Activated gamma-delta T cell treated with anti-CD3 and anti-CD28 coated beads, Interleukin-2, amount 50 U/mL, for 16 hours (primary cell): ENCODE data around the gene GNA12.
"Not testable (repeated sequence)": the region's sequence is repeated elsewhere in the genome, so short reads cannot be mapped to it uniquely, and the experiment has no call there.

Source experiments
- DNase-seq: peaks from one replicate; pipeline ENCODE4 v3.0.0-alpha.2; 2020; ENCODE audit warnings: low read depth

Gene GNA12

GRCh38 chr7:2711895-2712675 is 132.0 kb downstream of the GNA12 start:
- no peak for DNase-seq

DNA sequence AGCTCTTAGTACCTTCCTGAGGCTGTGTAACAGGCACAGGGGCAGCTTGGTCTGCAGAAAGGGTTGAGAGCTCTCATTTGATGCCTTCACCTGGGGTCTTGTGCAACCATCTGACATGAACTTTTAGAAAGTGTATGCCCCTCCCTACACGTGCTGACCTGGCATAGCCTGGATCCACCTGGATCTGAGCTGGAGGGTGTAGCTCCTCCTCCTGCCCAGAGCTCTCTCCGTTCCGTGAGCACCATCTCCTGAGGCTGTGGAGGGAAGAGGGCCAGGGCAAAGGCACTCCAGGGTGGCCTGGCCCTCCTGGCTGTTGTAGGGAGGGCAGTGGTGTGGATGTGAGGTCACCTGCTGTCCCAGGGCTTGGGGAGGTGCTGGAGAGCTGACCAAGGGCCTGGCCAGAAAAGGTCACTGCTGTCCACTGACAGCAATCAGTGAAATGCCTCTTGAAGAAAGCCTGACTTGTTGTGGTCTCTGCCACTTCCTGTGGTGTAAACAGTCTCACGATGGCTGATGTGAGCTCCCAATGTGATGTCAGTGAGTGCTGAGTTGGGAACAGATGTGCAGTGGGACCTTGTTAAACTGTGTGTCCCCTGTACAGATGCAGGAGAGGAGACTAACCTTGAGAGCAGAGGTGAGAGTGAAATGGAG is 133.1 kb downstream of the GNA12 start:
- DNase-seq: no peak

- peak; percentile 39 for DNase-seq
Observed at GRCh38 chr7:2710286-2710655, 133.8 kb downstream of the GNA12 start.

DNA sequence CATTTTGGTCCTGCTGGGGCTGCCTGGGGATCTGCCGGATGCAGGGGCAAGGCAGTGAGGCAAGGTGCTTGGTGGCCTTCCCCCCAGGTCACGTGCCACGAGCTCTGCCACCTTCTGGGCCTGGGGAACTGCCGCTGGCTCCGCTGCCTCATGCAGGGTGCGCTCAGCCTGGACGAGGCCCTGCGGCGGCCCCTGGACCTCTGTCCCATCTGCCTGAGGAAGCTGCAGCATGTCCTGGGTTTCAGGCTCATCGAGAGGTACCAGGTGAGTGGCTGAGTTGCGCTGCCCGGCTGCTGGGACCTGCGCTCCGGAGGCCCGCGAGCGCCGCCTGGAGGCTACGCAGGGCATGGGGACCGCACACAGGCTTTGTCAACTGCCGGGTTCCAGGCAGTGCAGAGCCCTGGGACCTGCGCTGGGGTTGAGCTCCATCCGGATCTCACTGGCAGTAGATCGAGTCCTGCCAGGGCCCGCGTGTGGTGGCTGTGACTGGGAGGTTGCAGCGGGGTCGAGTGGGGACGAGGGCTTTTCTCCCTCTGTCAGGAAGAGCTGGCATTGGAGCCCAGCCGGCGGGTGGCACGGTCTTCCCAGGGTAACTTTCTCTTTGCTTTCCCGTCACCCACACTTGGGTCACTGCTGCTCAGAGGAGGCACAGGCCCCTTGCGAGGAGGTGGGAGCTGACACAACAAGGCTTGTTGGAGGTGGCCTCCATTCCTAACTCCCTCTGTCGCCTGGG is 134.4 kb downstream of the GNA12 start:
- peak; percentile 61 for DNase-seq

DNA sequence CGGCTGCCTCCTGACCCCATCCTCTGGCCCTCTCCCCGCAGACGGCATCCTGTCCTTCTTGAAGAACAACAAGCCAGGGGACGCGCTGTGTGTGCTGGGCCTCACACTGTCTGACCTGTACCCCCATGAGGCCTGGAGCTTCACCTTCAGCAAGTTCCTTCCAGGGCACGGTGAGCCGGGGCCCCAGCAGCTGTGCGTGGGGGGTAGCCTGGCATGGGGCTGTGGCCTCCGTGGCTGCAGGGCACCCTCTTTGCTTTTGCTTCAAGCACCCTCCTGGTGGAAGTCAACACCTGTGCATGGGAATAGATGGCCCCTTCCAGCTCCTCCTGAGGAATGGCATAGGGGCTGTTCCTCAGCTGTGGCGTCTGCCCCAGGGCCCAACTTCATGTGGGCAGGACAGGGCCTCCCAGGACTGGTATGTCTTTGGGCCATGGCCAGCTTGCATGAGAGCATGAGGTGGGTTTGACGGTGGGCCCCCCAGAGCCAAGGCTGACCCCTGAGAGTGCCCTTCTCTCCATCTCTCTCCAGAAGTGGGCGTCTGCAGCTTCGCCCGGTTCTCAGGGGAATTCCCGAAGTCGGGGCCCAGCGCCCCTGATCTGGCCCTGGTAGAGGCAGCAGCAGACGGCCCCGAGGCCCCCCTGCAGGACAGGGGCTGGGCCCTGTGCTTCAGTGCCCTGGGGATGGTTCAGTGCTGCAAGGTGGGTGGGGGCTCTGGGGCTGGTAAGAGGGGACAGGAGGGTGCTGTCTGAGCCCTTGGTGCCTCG is 135.4 kb downstream of the GNA12 start:
- no peak for DNase-seq

- DNase-seq: no peak
Observed at GRCh38 chr7:2708041-2708440, 136.1 kb downstream of the GNA12 start.

GRCh38 chr7:2707481-2707880 is 136.6 kb downstream of the GNA12 start:
- DNase-seq: no peak

- no peak for DNase-seq
Observed at GRCh38 chr7:2706685-2707126, 137.4 kb downstream of the GNA12 start.

- DNase-seq: no peak
Observed at GRCh38 chr7:2705371-2706096, 138.6 kb downstream of the GNA12 start.

DNA sequence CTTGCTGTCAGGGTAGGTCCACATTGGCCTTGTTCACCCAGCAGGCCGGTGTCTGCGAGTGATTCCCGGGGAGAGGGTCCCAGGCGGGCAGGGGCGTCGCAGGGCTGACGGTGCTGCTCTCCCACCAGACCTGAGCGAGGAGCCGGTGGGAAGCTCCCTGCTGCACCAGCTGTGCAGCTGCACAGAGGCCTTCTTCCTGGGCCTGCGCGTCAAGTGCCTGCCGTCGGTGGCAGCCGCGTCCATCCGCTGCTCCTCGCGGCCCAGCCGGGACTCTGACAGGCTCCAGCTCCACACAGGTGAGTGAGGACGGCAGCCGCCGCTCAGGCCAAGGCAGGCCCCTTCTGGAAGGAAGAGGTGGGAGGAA is 141.5 kb downstream of the GNA12 start:
- DNase-seq: no peak

GRCh38 chr7:2701832-2702593 is 142.1 kb downstream of the GNA12 start:
- no peak for DNase-seq

DNA sequence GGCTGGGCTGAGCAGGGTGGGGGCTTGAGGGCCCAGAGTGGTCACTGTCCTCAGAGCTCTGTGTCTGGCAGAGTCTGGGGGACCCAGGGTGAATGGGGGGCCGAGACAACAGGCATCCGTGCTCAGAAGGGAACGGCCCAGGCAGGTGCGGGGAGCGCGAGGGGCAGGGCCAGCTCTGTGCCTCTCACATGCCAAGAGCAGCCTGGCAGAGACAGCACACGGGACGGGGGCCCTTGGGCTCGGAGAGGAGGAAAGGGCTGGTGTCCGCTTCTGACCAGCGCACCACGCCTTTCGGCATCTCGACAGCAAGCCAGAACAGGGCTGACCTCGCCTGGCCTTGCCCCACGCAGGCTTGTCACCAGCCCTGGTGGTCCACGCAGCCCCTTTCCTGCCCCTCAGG is 142.7 kb downstream of the GNA12 start:
- DNase-seq: no peak

- no peak for DNase-seq
Observed at GRCh38 chr7:2700141-2700850, 143.8 kb downstream of the GNA12 start.

GRCh38 chr7:2699289-2699620 is 144.9 kb downstream of the GNA12 start:
- no peak for DNase-seq

GRCh38 chr7:2698581-2699288 is 145.4 kb downstream of the GNA12 start:
- DNase-seq: peak; percentile 73

GRCh38 chr7:2694122-2694436 is 150.0 kb downstream of the GNA12 start:
- not testable (repeated sequence) for DNase-seq

- DNase-seq: not testable (repeated sequence)
Observed at GRCh38 chr7:2693420-2694121, 150.5 kb downstream of the GNA12 start.

DNA sequence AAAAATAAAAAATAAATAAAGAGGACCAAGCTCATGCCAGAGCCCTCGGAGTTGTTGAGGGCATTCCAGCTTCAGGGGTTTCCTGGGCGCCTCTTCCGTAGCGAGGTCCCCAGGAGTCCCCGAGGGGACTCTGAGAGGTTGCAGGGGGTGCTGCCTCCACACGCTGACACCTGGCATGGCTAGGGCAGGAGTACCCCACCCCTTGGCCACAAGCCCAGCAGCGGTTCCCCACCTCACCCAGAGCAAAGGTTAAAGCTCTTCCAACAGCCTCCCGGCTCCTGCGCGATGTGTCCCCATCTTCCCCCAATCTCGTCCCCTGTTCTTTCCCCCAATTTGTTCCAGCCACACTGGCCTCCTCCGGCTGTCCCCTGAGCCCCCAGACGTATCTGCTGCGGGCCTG is 151.6 kb downstream of the GNA12 start:
- DNase-seq: no peak

DNA sequence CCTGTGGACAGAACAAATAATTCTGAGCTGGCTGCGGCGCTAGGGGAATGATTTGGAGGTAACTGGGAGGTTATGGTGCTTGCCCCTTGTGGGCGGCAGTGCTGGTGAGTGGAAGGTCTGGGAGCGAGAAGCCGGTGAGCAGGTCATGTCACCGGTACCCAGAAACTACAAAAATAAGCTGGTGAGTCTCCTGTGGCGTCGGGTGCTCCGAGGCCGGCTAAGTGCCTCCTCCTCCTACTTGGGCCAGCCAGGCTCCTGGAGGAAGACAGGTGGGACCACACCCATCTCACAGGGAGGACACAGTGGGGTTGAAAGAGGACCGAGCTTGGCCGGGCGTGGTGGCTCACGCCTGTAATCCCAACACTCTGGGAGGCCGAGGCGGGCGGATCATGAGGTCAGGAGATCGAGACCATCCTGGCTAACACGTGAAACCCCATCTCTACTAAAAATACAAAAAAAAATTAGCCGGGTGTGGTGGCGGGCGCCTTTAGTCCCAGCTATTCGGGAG is 152.1 kb downstream of the GNA12 start:
- not testable (repeated sequence) for DNase-seq
